ENCODE results near the gene SPTAN1. TPM values are rescaled to one million over a fixed set of nuclear protein-coding genes. Genes with fewer than 3 reads are reported as not detected.

The SPTAN1 gene
- total and polyA plus RNA-seq, 9 donors: 120 to 301 (median 261) TPM

DNA sequence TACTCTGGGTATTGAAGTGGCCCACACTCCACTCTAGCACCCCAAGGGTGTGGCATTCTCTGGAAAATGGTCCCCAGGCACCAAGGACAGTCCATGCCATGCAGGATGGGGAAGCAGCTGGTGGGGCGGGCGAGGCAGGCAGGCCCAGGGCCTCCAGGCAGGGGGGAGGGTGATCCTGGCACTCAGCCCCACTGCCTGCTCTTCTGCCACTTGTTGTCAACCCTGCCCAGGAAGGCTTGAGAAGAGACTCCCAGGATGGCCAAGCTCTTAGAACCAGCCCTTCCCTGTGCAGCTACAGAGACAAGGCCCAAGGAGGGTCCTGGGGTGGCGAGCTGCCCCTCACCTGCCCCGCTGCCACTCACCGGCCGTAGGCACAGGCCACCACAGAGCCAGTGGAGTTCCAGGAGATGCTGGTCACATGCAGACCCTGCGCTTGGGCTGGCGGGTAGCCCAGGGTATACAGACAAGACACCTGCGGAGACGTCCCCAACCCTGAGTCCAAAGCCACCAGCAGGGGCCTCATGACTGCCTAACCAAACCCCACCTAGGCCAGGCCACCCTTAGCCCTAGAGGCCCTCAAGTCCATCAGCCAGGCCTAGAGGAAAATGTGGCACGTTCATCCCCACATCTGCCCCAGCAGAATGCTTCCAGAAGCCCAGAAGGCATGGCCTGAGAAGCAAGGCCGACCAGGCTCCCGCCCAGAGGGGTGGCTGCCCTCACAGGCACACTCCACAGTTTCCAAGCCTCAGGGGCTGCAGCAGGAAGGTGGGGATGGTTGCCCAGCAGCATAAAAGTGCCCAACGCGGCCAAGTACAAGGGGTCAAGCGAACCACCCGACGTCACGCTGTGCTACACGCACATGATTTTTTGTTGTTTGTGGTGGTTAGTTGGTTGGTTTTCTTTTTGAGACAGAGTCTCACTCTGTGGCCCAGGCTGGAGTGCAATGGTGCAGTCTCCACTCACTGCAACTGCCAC, 84.5 kb downstream of the SPTAN1 start:
- intact Hi-C loops (cut with DNase I): loop anchor here in 1 of 4 donors (5.0 kb wide), 1 partner anchor 55 kb away; no protein-coding TSS in a partner anchor
- H3K4me3 ChIP-seq: no peak overlapping the region
- 81 to 84% (median 83%) methylated on average over 18 to 20 of the region's 20 CpGs for WGBS, 3 donors
- no peaks in the 10 kb centered on the region for H3K9me3 ChIP-seq
- no peak overlapping the region for H3K27ac ChIP-seq
- TF ChIP-seq POLR2A (IDR thresholded peaks at IDR 0.05) (no peak), EP300 (IDR thresholded peaks at IDR 0.05) (no peak)
- TF ChIP-seq, protein P1, sequence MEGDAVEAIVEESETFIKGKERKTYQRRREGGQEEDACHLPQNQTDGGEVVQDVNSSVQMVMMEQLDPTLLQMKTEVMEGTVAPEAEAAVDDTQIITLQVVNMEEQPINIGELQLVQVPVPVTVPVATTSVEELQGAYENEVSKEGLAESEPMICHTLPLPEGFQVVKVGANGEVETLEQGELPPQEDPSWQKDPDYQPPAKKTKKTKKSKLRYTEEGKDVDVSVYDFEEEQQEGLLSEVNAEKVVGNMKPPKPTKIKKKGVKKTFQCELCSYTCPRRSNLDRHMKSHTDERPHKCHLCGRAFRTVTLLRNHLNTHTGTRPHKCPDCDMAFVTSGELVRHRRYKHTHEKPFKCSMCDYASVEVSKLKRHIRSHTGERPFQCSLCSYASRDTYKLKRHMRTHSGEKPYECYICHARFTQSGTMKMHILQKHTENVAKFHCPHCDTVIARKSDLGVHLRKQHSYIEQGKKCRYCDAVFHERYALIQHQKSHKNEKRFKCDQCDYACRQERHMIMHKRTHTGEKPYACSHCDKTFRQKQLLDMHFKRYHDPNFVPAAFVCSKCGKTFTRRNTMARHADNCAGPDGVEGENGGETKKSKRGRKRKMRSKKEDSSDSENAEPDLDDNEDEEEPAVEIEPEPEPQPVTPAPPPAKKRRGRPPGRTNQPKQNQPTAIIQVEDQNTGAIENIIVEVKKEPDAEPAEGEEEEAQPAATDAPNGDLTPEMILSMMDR (IDR thresholded peaks at IDR 0.05): no peak
- peaks cover 14% of the 10 kb centered on the region for H3K4me1 ChIP-seq (ENCODE audit: insufficient read depth)
- DNase-seq: no peak
- H3K36me3 ChIP-seq: no peaks in the 10 kb centered on the region
- no peaks in the 10 kb centered on the region for H3K27me3 ChIP-seq

DNA sequence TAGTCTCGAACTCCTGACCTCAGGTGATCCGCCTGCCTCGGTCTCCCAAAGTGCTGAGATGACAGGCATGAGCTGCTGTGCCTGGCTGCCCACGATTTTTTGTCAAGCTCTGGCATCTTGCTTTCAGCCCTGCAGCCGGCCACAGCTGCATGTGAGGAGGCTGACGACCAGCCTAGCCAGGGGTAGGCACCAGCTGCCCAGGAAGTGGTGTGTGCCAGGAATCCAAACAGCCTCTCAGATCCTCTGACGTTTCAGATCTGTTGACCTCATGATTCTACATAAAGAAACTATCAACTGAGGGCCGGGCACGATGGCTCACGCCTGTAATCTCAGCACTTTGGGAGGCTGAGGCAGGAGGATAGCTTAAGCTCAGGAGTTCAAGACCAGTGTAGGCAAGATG, 85.3 kb downstream of the SPTAN1 start:
- TF ChIP-seq, protein P1 (IDR thresholded peaks at IDR 0.05): no peak
- TF ChIP-seq POLR2A (IDR thresholded peaks at IDR 0.05) (no peak), EP300 (IDR thresholded peaks at IDR 0.05) (no peak)
- Histone ChIP-seq H3K9me3 (no peaks in the 10 kb centered on the region), H3K36me3 (no peaks in the 10 kb centered on the region), H3K4me1 (ENCODE audit: insufficient read depth) (peaks cover 14% of the 10 kb centered on the region), H3K27ac (no peak overlapping the region), H3K27me3 (no peaks in the 10 kb centered on the region), H3K4me3 (no peak overlapping the region)
- intact Hi-C loops (cut with DNase I): loop anchor here in 1 of 4 donors (5.0 kb wide), 1 partner anchor 55 kb away; no protein-coding TSS in a partner anchor
- 57 to 64% (median 62%) methylated on average over 10 of the region's 10 CpGs for WGBS, 3 donors
- no peak for DNase-seq

DNA sequence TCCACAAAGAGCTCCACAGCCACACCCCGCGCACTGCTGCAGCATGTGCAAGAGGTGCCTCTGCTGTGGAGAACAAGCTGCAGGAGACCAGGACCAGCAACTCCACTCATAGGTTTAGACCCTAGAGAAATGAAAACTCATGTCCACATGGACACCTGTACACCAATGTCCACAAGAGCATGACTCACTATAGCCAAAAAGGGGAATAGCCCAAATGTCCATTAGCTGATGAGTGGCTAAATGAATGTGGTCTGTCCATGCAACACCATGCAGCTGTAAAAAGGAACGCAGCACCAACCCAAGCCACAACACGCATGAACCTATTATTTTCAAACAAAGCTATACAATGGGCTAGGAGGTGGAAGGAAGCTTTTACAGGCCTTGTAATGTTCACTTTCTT, 86.2 kb downstream of the SPTAN1 start:
- 91 to 96% (median 96%) methylated on average over 4 of the region's 4 CpGs for WGBS, 3 donors
- H3K4me3 ChIP-seq: no peak overlapping the region
- peaks cover 14% of the 10 kb centered on the region for H3K4me1 ChIP-seq (ENCODE audit: insufficient read depth)
- no peaks in the 10 kb centered on the region for H3K36me3 ChIP-seq
- TF ChIP-seq, protein P1 (IDR thresholded peaks at IDR 0.05): no peak
- TF ChIP-seq POLR2A (IDR thresholded peaks at IDR 0.05) (no peak), EP300 (IDR thresholded peaks at IDR 0.05) (no peak)
- H3K27me3 ChIP-seq: no peaks in the 10 kb centered on the region
- no peak overlapping the region for H3K27ac ChIP-seq
- no peaks in the 10 kb centered on the region for H3K9me3 ChIP-seq
- DNase-seq: no peak
- intact Hi-C loops (cut with DNase I): loop anchor here in 1 of 4 donors (5.0 kb wide), 1 partner anchor 54 kb away; no protein-coding TSS in a partner anchor

DNA sequence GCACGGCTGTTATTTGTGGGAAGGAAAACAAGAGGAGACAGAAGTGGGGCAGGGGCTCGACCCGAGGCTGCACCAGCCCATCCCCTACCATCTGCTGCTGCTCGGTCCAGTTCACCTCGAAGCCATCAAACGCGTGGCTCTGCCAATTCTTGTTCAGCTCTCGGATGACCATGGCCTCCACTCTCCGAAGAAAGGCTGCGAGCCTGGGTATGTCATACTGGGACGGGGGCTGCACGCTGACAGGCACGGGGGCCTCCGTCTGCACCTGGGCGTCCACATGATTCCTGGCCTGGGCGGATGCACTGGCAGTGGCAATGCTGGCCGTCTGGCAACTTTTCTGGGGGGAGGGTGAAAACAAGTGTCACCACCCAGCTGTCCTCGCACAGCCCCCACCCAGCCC, 88.2 kb downstream of the SPTAN1 start:
- H3K27me3 ChIP-seq: no peaks in the 10 kb centered on the region
- no peak for DNase-seq
- 87 to 93% (median 90%) methylated on average over 17 to 18 of the region's 18 CpGs for WGBS, 3 donors
- TF ChIP-seq POLR2A (IDR thresholded peaks at IDR 0.05) (no peak), EP300 (IDR thresholded peaks at IDR 0.05) (no peak)
- TF ChIP-seq, protein P1 (IDR thresholded peaks at IDR 0.05): no peak
- H3K4me3 ChIP-seq: no peak overlapping the region
- H3K27ac ChIP-seq: no peak overlapping the region
- H3K36me3 ChIP-seq: no peaks in the 10 kb centered on the region
- H3K9me3 ChIP-seq: no peaks in the 10 kb centered on the region
- H3K4me1 ChIP-seq (ENCODE audit: insufficient read depth): peaks cover 2% of the 10 kb centered on the region
- intact Hi-C loops (cut with DNase I): no loop called here
